Epithelial cell of esophagus (primary cell): ENCODE results near the gene NRG3.

Experiments
- DNase-seq: peaks from one replicate; pipeline ENCODE4 v3.0.0; 2010; ENCODE audit warnings: low read depth
- H3K4me3 ChIP-seq: 2 replicates; pipeline ENCODE4 v1.5.1; 2011; ENCODE audit warnings: mild to moderate bottlenecking, low read length, control low read depth
- TF ChIP-seq, protein P1 (sequence below): IDR thresholded peaks from 2 replicates; pipeline ENCODE4 v1.5.1; 2011; ENCODE audit warnings: low read depth, mild to moderate bottlenecking, low read length, control low read depth, inconsistent platforms; ENCODE audit not compliant: insufficient read depth; ENCODE audit errors: missing control alignments

Gene NRG3

DNA sequence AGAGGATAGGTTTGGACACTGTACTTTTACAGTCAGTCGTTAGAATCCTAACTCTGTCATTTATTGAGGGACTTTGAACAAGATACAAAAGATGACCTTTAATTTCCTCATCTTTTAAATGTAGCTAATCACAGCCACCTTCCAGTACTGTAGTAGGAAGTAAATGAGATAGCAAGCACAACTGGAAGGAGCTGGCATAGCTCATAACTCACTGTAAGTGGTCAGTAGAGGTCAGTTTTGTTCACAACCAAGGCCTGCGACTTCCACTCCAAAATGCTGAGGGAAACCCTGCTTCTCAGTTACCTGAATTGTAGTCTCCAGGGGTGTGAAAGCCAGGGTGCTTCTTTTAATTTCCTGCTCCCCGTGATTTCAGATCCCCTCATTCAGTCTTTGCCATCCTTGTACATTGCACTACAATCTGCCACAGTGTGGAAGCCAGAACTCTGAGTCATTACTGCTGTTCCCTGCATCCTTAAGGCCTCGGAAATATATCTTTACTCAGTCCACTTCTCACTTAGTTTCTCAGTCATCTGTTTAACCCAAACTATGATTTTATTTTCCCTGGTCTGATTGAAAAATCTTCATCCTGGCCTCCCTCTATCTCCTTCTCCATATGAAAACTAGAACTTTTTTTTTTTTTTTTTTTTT is 361.2 kb downstream of the NRG3 start:
- TF ChIP-seq, protein P1, sequence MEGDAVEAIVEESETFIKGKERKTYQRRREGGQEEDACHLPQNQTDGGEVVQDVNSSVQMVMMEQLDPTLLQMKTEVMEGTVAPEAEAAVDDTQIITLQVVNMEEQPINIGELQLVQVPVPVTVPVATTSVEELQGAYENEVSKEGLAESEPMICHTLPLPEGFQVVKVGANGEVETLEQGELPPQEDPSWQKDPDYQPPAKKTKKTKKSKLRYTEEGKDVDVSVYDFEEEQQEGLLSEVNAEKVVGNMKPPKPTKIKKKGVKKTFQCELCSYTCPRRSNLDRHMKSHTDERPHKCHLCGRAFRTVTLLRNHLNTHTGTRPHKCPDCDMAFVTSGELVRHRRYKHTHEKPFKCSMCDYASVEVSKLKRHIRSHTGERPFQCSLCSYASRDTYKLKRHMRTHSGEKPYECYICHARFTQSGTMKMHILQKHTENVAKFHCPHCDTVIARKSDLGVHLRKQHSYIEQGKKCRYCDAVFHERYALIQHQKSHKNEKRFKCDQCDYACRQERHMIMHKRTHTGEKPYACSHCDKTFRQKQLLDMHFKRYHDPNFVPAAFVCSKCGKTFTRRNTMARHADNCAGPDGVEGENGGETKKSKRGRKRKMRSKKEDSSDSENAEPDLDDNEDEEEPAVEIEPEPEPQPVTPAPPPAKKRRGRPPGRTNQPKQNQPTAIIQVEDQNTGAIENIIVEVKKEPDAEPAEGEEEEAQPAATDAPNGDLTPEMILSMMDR, result no peak
- DNase-seq, result no peak
- H3K4me3 ChIP-seq, result no peak overlapping the region

DNA sequence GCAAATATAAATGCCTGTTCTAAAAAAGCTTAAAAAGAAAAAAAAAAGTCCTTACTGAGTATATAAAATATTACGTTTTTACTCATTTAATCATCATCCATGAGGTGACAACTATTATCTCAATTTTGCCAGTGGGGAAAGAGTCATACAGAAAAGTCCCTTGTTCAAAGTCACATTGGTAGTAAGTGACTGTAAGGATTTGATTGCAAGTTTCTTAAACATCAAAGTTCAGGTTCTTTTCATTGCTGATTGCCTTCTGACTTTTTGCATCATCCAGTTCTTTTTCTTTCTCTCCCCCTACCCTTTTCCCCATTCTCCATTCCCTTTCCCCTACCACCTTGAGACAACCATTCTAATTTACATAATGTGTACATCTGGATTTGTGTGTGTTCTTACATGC is 363.3 kb downstream of the NRG3 start:
- TF ChIP-seq, protein P1, result no peak
- no peak for DNase-seq
- no peak overlapping the region for H3K4me3 ChIP-seq

DNA sequence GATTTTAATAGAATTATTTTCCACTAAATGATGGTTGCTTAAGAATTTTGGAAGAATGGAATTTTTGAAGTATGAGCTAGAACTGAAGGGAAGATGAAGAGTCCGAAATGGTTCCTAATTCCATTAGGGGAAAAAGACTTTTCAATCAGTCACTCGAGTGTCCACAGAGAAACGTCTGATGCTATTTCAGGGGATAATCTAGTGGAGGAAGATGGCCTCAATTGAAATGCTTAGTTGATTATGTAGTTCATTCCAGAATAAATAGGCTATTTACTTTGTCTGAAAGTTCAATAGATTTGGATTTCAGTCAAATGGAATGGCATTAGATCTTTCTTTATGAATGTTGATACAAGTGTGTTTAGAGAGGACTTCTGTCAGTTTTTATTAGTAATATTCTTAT is 365.4 kb downstream of the NRG3 start:
- no peak overlapping the region for H3K4me3 ChIP-seq
- TF ChIP-seq, protein P1, result no peak
- no peak for DNase-seq

DNA sequence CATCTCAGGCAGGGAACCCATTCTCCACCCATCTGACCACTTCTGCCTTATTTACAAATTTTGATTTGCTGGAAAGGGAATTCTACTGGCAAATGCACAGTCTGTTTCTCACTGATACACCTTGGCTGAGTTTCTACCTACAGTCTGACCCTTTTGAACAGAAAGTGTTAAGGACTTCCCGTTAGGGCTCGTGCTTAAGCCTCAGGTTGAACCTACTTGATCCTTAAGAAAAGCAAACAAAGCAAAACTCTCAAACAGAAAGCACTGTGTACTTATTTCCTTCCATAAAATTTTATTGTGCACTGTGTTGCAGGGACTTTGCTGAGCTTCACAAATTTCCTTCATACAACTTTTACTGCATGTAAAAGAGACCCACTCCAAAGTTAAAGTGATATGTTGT is 367.8 kb downstream of the NRG3 start:
- H3K4me3 ChIP-seq, result no peak overlapping the region
- DNase-seq, result no peak
- TF ChIP-seq, protein P1, result no peak

DNA sequence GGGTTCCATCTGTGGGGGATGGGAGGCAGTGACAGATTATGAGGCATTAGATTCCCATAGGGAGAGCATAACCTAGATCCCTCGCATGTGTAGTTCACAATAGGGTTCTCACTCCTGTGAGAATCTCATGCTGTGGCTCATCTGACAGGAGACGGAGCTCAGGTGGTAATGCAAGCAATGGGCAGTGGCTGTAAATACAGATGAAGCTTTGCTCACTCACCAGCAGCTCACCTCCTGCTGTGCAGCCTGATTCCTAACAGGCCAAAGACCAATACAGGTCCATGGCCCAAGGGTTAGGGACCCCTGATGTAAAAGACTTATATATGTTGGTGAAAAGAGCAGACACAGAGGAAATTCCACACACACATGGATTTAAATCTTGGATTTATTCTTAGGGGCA is 370.2 kb downstream of the NRG3 start:
- TF ChIP-seq, protein P1, result no peak
- H3K4me3 ChIP-seq, result no peak overlapping the region
- no peak for DNase-seq

DNA sequence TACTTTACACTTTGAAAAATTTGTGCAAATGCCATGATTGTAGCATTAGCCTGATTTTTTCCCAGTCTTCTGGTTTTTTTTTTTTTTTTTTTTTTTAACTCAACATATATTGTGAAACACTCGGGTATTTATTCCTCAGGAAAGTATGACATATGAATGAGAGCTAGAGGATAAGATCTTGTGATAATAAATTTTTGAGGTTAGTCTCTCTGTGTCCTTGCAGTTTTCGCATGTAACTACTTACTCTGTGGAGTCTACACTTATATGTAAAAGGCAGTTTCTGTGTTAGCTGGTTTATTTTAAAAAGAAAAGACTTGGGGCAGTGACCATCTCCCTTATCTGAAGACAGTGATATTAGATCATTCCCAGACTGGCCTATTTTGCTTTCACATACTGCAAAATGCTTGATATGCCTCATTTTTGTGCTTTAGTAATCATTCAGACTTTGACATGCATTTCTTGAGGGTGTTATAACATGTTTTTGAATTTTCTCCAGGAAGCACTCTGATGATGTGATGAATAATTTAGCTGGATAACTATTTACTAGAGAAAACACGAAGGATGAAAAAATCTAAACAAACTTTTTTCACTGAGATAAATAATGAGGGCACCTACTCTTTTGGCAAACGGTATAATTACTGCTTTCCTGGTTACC is 371.0 kb downstream of the NRG3 start:
- no peak overlapping the region for H3K4me3 ChIP-seq
- DNase-seq, result no peak
- TF ChIP-seq, protein P1, result no peak

DNA sequence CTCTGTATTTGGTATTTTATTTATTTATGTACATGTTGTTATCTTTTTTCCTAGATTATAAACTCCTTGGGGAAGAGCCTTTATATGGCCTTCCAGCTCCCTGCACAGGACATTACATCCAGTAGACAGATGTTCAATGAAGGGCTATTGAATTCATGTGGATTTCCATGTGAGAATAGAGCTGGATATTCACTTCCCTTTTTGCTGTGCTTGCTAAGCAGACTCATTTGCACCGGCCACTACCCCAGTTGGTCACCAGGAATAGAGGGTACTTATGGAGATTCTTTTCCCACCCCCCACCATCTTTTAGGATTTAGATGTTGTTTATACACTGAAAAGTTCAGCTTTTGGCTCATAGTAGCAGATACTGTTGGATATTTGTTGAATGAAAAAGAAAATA is 374.1 kb downstream of the NRG3 start:
- no peak for DNase-seq
- TF ChIP-seq, protein P1, result no peak
- no peak overlapping the region for H3K4me3 ChIP-seq
